Fibroblast of the aortic adventitia (primary cell): ENCODE data around the gene IL34. TPM values are rescaled to one million over a fixed set of nuclear protein-coding genes. Genes with fewer than 3 reads are reported as not detected.
A peak's percentile ranks its signal among the peaks of the same experiment; 100 is the strongest.

Source experiments
- DNase-seq: peaks from one replicate; pipeline ENCODE4 v3.0.0-alpha.2; 2010; ENCODE audit warnings: low read depth
- H3K4me3 ChIP-seq: 2 replicates; pipeline ENCODE4 v1.5.1; 2011; ENCODE audit warnings: low read depth, mild to moderate bottlenecking, control low read depth, low read length, moderate library complexity
- CTCF ChIP-seq: IDR thresholded peaks from 2 replicates; pipeline ENCODE4 v1.5.1; 2011; ENCODE audit warnings: mild to moderate bottlenecking, low read length, control low read depth, inconsistent platforms; ENCODE audit not compliant: insufficient read depth
- total RNA-seq: library from RNA; depleted of rRNA; stranded (reverse); fragments of >200 nt; gene quantifications from 2 replicates; pipeline ENCODE4 v1.2.3, GENCODE V29; 2012; ENCODE audit warnings: low replicate concordance

Gene IL34
- total RNA-seq, 1 donor: 10.9 TPM

- H3K4me3 ChIP-seq: no peak overlapping the region
- no peak for DNase-seq
- peak; percentile 4 for TF ChIP-seq CTCF
These were observed 41.7 kb upstream of the IL34 start for GRCh38 chr16:70604407-70605282.

GRCh38 chr16:70605283-70605657 lies 41.1 kb upstream of the IL34 start:
- TF ChIP-seq CTCF: no peak
- no peak overlapping the region for H3K4me3 ChIP-seq
- peak; percentile 53 for DNase-seq

- no peak for DNase-seq
- H3K4me3 ChIP-seq: no peak overlapping the region
- TF ChIP-seq CTCF: no peak
These were observed 37.8 kb upstream of the IL34 start for GRCh38 chr16:70608521-70608920.

GRCh38 chr16:70610273-70611223 lies 35.8 kb upstream of the IL34 start:
- H3K4me3 ChIP-seq: no peak overlapping the region
- TF ChIP-seq CTCF: no peak
- no peak for DNase-seq

- DNase-seq: no peak
- H3K4me3 ChIP-seq: no peak overlapping the region
- TF ChIP-seq CTCF: no peak
These were observed 35.1 kb upstream of the IL34 start for GRCh38 chr16:70611224-70611598.

GRCh38 chr16:70611785-70612303 lies 34.5 kb upstream of the IL34 start:
- DNase-seq: no peak
- TF ChIP-seq CTCF: no peak
- no peak overlapping the region for H3K4me3 ChIP-seq
